ENCODE results near the gene AP1S3.

The AP1S3 gene

GRCh38 chr2:223758131-223758840, 79.1 kb downstream of the AP1S3 start:
- no peak for DNase-seq

GRCh38 chr2:223753940-223754339, 83.4 kb downstream of the AP1S3 start:
- no peak for DNase-seq

- DNase-seq: no peak
Observed at GRCh38 chr2:223751012-223751411, 86.4 kb downstream of the AP1S3 start.

GRCh38 chr2:223747392-223748042, 89.9 kb downstream of the AP1S3 start:
- DNase-seq: no peak

GRCh38 chr2:223746611-223747010, 90.8 kb downstream of the AP1S3 start:
- no peak for DNase-seq

GRCh38 chr2:223744580-223744979, 92.8 kb downstream of the AP1S3 start:
- DNase-seq: no peak

- no peak for DNase-seq
Observed at GRCh38 chr2:223740679-223741078, 96.7 kb downstream of the AP1S3 start.

- DNase-seq: no peak
Observed at GRCh38 chr2:223737207-223737606, 100.2 kb downstream of the AP1S3 start.

- no peak for DNase-seq
Observed at GRCh38 chr2:223736488-223736887, 100.9 kb downstream of the AP1S3 start.

GRCh38 chr2:223735659-223736244, 101.6 kb downstream of the AP1S3 start:
- no peak for DNase-seq

GRCh38 chr2:223735035-223735640, 102.2 kb downstream of the AP1S3 start:
- DNase-seq: no peak

- DNase-seq: no peak
Observed at GRCh38 chr2:223734346-223734745, 103.0 kb downstream of the AP1S3 start.

- no peak for DNase-seq
Observed at GRCh38 chr2:223732346-223732745, 105.0 kb downstream of the AP1S3 start.

GRCh38 chr2:223731503-223731902, 105.9 kb downstream of the AP1S3 start:
- no peak for DNase-seq

- no peak for DNase-seq
Observed at GRCh38 chr2:223729781-223730180, 107.6 kb downstream of the AP1S3 start.

GRCh38 chr2:223727562-223727961, 109.8 kb downstream of the AP1S3 start:
- DNase-seq: peak; percentile 7 to 52

GRCh38 chr2:223725986-223726970, 111.1 kb downstream of the AP1S3 start:
- no peak for DNase-seq

- DNase-seq: no peak
Observed at GRCh38 chr2:223725494-223725893, 111.9 kb downstream of the AP1S3 start.

- no peak for DNase-seq
Observed at GRCh38 chr2:223724861-223725260, 112.5 kb downstream of the AP1S3 start.

GRCh38 chr2:223723954-223724411, 113.4 kb downstream of the AP1S3 start:
- peak; percentile 42 to 57 for DNase-seq

- no peak for DNase-seq
Observed at GRCh38 chr2:223722226-223722625, 115.2 kb downstream of the AP1S3 start.

GRCh38 chr2:223721746-223722145, 115.6 kb downstream of the AP1S3 start:
- DNase-seq: no peak
